Measurements from ENCODE around the gene IGSF5.

DNA sequence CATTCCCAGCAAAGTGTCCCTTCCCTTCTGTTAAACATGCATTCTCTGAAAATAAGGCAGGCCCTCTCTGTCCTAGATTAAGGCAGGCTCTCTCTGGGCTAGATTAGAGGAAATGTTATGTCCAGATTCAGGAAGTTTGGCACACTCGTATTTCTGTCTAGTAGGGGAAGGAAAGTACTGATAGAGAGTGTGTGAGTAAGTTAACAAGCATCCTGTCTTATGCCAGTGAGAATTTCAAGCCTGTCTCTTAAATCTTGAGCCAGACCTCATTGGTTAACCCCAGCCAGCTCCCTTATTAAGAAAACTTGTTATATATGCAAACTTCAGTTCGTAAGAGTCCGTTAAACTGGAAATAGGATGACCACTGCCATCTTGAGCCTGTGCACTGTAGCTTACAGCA lies 31.6 kb downstream of the IGSF5 start:
- TF ChIP-seq, protein P1, sequence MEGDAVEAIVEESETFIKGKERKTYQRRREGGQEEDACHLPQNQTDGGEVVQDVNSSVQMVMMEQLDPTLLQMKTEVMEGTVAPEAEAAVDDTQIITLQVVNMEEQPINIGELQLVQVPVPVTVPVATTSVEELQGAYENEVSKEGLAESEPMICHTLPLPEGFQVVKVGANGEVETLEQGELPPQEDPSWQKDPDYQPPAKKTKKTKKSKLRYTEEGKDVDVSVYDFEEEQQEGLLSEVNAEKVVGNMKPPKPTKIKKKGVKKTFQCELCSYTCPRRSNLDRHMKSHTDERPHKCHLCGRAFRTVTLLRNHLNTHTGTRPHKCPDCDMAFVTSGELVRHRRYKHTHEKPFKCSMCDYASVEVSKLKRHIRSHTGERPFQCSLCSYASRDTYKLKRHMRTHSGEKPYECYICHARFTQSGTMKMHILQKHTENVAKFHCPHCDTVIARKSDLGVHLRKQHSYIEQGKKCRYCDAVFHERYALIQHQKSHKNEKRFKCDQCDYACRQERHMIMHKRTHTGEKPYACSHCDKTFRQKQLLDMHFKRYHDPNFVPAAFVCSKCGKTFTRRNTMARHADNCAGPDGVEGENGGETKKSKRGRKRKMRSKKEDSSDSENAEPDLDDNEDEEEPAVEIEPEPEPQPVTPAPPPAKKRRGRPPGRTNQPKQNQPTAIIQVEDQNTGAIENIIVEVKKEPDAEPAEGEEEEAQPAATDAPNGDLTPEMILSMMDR (IDR thresholded peaks at IDR 0.05; ENCODE audit: low read depth, low read length): no peak
- TF ChIP-seq, protein P2, sequence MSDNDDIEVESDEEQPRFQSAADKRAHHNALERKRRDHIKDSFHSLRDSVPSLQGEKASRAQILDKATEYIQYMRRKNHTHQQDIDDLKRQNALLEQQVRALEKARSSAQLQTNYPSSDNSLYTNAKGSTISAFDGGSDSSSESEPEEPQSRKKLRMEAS (IDR thresholded peaks at IDR 0.05; ENCODE audit: low read depth, low read length): no peak
- no peak for TF ChIP-seq POLR2A (IDR thresholded peaks at IDR 0.05; ENCODE audit: extremely low read depth, insufficient read length)
